ENCODE results near the gene LCE1D. TPM values are rescaled to one million over a fixed set of nuclear protein-coding genes. Genes with fewer than 3 reads are reported as not detected.

The LCE1D gene
- total and polyA plus RNA-seq, 2 of the 13 experiments (the other 11 are each of a cell fraction or from before 2014, with no cell fraction given), result not detected

- no peak for TF ChIP-seq GATAD1 (CRISPR knock-in tag; IDR thresholded peaks at IDR 0.05)
These were observed 39.6 kb upstream of the LCE1D start (continued) for GRCh38 chr1:152756872-152757271.

GRCh38 chr1:152757747-152758146, 38.8 kb upstream of the LCE1D start, which contains the start of gene KPRP:
KPRP (plus strand) TSS chr1:152758025; CDS start chr1:152759589, 1,564 bp downstream.
- FAIRE-seq (no peak), ATAC-seq (no peak), DNase-seq (ENCODE audit: low spot score) (no peak)
- Histone ChIP-seq H3K4me1 (ENCODE audit: insufficient read depth, low read length) (no peaks in the 10 kb centered on the region), H3K9ac (ENCODE audit: insufficient read depth, low read depth, low read length) (no peak within 1 kb of the TSS), H3K36me3 (replicated peaks in 1 of 2; ENCODE audit: control insufficient read depth in 1 of 2, insufficient read depth in 2 of 2, low read length in 2 of 2) (no peaks in the 10 kb centered on the region), H3K27me3 (ENCODE audit: control insufficient read depth in 1 of 2, insufficient read depth in 2 of 2, low read length in 2 of 2) (no peaks in the 10 kb centered on the region), H3K79me2 (ENCODE audit: insufficient read depth, low read length) (no peaks in the 10 kb centered on the region), H3K27ac (ENCODE audit: extremely low read length, insufficient read depth, low read length) (no peak within 1 kb of the TSS), H3K9me3 (ENCODE audit: low read length) (no peaks in the 10 kb centered on the region), H4K20me1 (ENCODE audit: insufficient read depth, low read length) (no peaks in the 10 kb centered on the region), H2AFZ (ENCODE audit: low read length) (no peak within 1 kb of the TSS), H3K4me3 (replicated peaks in 1 of 3; ENCODE audit: insufficient read depth in 1 of 3, low read depth in 2 of 3, low read length in 3 of 3) (no peak within 1 kb of the TSS), H3K4me2 (ENCODE audit: low read depth, low read length) (no peak within 1 kb of the TSS)
- no TSS peak for BruUV-seq (replicated peaks)
- POLR2A ChIA-PET, result no interaction called here
- in situ Hi-C loops (cut with HindIII; ENCODE audit: extremely low pct_ligation_motif_present, low pct_unique_long_range_greater_than_20kb), result no loop called here
- 2% methylated on average over 3 of the region's 6 CpGs for WGBS (ENCODE audit: low lambda C conversion rate)
- CTCF ChIA-PET (ENCODE audit: low intra/inter-chr PET ratio, low total read pairs), result no interaction called here
- intact Hi-C loops (cut with micrococcal nuclease; ENCODE audit: unreplicated experiment), result no loop called here
- TF ChIP-seq ZNF138 (CRISPR knock-in tag; IDR thresholded peaks at IDR 0.05; ENCODE audit: low read depth), result no peak
- TF ChIP-seq ZNF569 (CRISPR knock-in tag; IDR thresholded peaks at IDR 0.05; ENCODE audit: borderline replicate concordance), result no peak
- TF ChIP-seq MEIS2 (CRISPR knock-in tag; IDR thresholded peaks at IDR 0.05), result no peak
- no peak for TF ChIP-seq UBTF (CRISPR knock-in tag; IDR thresholded peaks at IDR 0.05)
- TF ChIP-seq MYNN (CRISPR knock-in tag; IDR thresholded peaks at IDR 0.05; ENCODE audit: low read depth), result no peak
- TF ChIP-seq ISX (CRISPR knock-in tag; conservative IDR thresholded peaks at IDR 0.05), result no peak
- no peak for TF ChIP-seq ZNF629 (CRISPR knock-in tag; conservative IDR thresholded peaks at IDR 0.05)
- no peak for TF ChIP-seq NCOA5 (CRISPR knock-in tag; IDR thresholded peaks at IDR 0.05)
- no peak for TF ChIP-seq ZNF253 (CRISPR knock-in tag; IDR thresholded peaks at IDR 0.05; ENCODE audit: borderline replicate concordance)
- no peak for TF ChIP-seq USF2 (IDR thresholded peaks at IDR 0.05; ENCODE audit: low read depth, low read length)
- TF ChIP-seq USF2 (CRISPR knock-in tag; IDR thresholded peaks at IDR 0.05; ENCODE audit: borderline replicate concordance), result no peak
- TF ChIP-seq CCAR2 (optimal IDR thresholded peaks at IDR 0.05; ENCODE audit: low read depth, low read length), result no peak
- no peak for TF ChIP-seq ZNF883 (CRISPR knock-in tag; IDR thresholded peaks at IDR 0.05; ENCODE audit: not compliant biosample characterization)
- TF ChIP-seq TEF (CRISPR knock-in tag; IDR thresholded peaks at IDR 0.05), result no peak
- TF ChIP-seq ZNF597 (CRISPR knock-in tag; IDR thresholded peaks at IDR 0.05), result no peak
- no peak for TF ChIP-seq ZNF558 (CRISPR knock-in tag; IDR thresholded peaks at IDR 0.05; ENCODE audit: borderline replicate concordance)
- no peak for TF ChIP-seq FOXA3 (CRISPR knock-in tag; IDR thresholded peaks at IDR 0.05)
- TF ChIP-seq PHF8 (CRISPR knock-in tag; IDR thresholded peaks at IDR 0.05), result no peak

All from HepG2 (cell line).